Testis (tissue), 2 donors: ENCODE data around the gene AP2M1.

Experiments used
- CTCF ChIP-seq, 3 experiments: fragments of 450-650 bp in 2 of 3; fragments of 200-600 bp in 1 of 3; sonication (generic) in 1 of 3; IDR thresholded peaks; one replicate each; pipeline ENCODE4 v1.5.1; 2016 to 2019; ENCODE audit warnings: antibody characterized with exemption in 3 of 3, mild to moderate bottlenecking in 2 of 3, moderate library complexity in 1 of 3
- POLR2A ChIP-seq: fragments of 450-650 bp; IDR thresholded peaks from one replicate; pipeline ENCODE4 v1.6.1; 2017; ENCODE audit warnings: antibody characterized with exemption, mild to moderate bottlenecking, moderate library complexity

- TF ChIP-seq CTCF (IDR thresholded peaks at IDR 0.05) = no peak
- TF ChIP-seq POLR2A = no peak
These were observed 12.2 kb downstream of the AP2M1 start for GRCh38 chr3:184186902-184187207.
